IPS-11a (cell line): Measurements from ENCODE around the gene SVOP.

Experiments used
- H3K4me3 ChIP-seq: one replicate; pipeline ENCODE4 v1.5.1; 2013; ENCODE audit warnings: low read depth, low read length, control low read depth

SVOP gene

DNA sequence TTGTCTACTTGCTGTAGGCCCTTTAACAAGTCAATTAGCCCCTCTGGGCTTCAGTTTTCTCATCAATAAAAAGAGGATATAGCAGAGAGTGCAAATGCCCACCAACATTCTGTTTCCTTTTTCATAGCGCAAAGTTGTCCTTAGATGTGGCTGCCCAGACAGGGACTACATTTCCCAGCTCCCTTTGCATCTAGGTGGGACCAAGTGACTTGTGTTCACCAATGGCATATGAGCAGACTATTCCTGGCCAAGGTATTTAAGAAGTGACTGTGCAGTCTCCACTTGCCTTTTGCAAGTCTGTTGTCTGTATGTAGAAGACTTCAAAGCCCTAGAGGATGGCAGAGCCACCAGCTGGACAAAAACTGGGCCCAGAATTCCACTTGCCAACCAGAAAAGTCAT, 81.3 kb downstream of the SVOP start:
- no peak overlapping the region for H3K4me3 ChIP-seq

DNA sequence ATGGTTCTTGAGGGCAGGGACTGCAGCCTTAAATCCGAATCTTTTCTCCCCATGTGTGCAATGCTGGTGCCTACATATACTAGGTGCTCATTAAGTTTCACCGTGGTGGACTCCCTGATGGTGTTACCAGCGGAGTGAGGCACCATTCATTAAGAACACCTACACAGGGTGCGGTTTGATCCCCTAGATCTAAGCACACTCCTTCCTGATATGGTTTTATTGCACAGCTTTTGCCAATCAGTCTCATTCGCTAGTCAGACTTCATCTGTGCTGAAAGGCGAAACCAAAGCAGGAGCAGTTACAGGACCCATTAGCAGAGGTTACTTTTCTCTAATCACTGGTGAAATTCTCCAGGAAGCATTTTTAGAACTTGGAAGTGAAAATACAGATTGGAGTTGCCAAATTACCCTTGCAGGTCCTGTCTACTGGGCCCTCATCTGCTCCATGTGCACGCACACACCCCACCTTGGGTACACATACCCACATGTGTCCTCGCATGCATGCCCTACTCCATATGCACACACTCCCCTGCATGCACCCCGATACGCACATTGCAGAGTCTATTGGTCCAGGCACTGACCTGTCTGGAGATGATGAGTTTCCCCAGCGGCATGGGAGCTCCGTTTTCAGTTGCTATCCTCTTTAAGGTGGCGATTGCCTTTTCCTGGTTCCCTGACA, 82.5 kb downstream of the SVOP start:
- no peak overlapping the region for H3K4me3 ChIP-seq

- no peak overlapping the region for H3K4me3 ChIP-seq
These were observed 85.6 kb downstream of the SVOP start for GRCh38 chr12:108935159-108935763.

DNA sequence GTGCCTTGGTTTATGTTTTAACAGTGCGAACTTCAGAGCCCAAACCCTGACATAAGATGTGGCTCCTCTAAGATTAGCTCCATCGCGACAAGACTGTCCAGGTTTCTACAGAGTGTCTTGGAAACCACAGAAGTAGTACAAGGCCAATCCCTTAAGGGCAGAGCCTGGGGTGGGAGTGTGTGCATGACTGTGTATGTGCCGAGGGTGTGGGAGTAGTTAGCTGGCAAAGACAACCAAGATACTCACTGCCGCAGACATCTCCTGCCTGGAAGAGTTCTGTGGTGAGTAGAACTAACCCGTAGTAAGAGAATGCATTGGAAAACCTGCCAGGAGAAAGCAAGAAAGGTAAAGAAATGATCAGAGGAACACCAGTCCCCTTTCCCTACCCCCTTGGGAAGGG, 86.9 kb downstream of the SVOP start:
- H3K4me3 ChIP-seq, result no peak overlapping the region

DNA sequence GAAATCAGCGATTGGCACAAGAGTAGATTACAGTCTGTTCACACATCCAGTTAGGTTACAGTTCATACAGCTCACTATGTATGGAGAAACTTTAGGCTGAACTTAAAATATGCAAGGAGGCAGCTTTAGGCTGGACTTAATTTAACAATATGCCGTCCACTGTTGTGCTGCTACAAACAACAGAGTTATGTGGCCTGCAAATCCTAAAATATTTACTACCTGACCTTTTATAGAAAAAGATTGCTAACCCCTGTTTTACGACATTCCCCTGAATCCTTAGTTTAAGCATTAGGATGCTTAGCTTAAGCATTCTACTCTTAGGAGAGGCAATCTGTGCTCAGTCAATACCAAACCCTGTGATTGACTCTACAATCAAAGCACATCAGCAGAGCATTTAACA, 90.1 kb downstream of the SVOP start:
- H3K4me3 ChIP-seq, result no peak overlapping the region

DNA sequence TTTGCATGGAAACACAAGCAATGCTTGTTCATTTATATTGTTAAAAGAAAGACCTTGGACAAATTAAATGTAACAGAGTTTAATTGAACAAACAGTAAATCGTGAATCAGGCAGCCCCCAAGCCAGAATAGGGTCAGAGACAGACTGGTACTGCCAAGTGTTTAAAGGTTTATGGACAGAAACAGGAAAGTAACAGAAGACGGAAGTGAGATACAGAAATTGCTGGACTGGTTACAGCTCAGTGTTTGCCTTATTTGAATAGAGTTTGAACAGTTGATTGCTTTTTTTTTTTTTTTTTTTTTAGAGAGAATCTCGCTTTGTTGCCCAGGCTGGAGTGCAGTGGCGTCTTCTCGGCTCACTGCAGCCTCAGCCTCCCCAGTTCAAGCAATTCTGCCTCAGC, 90.7 kb downstream of the SVOP start:
- H3K4me3 ChIP-seq, result no peak overlapping the region

GRCh38 chr12:108928695-108929094, 92.2 kb downstream of the SVOP start:
- H3K4me3 ChIP-seq, result no peak overlapping the region

DNA sequence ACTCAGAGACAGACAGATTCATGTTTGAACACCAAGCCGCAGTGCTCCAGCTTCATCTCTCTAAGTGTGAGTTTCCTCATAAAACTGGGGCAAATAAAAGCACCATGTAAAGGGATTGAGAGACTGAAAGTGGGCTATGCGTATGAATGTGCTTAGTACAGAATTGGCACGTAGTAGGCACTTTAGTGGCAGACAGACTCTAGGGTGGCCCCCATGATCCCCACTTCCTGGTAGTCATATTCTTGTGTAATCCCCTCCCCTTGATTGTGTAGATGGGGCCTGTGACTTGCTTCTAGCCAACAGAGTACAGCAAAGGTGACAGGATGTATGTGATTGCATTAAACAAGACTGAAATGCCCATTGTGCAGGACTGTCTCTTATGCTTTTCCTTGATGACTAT, 98.0 kb downstream of the SVOP start:
- H3K4me3 ChIP-seq, result no peak overlapping the region

DNA sequence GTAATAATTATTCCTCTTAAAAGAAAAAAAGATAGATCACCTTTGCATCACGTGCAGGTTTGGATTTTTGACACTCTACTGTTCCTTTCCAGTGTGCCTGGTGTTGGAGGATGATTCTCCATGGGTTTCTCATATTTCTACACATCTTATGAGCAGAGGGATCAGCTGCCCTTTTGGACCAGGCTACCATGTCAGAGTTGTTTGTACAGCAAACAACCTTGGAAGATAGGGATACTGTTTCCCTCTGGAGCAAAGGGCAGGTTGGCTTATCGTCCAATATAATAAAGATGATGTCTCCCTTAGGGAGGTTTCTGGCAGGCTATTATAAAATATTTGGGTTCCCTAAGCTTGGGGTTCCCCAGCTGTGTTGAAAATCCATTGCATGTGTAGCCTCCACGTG, 98.9 kb downstream of the SVOP start:
- H3K4me3 ChIP-seq, result no peak overlapping the region

DNA sequence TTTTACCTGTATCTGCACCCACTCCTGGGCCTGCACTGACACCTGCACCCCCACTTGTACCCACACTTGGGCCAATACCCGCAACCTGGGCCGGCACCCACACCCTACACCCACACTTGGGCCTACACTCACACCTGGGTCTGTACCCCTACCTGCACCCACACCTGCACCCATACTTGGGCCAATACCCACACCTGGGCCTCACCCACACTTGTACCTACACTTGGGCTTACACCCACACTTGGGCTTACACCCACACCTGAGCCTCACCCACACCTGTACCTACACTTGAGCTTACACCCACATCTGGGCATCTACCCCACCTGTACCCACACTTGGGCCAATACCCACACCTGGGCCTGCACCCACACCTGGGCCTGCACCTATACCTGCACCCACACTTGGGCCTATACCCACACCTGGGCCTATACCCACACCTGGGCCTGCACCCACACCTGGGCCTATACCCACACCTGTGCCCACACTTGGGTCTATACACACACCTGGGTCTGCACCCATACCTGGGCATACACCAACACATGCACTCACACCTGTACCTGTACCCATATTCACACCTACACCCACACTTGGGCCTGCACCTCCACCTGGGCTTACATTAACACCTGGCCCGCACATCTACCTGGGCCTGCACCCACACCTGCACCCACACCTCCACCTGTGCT, 101.8 kb downstream of the SVOP start:
- no peak overlapping the region for H3K4me3 ChIP-seq

GRCh38 chr12:108918206-108918605, 102.7 kb downstream of the SVOP start:
- no peak overlapping the region for H3K4me3 ChIP-seq

- no peak overlapping the region for H3K4me3 ChIP-seq
These were observed 104.5 kb downstream of the SVOP start for GRCh38 chr12:108916336-108916735.

DNA sequence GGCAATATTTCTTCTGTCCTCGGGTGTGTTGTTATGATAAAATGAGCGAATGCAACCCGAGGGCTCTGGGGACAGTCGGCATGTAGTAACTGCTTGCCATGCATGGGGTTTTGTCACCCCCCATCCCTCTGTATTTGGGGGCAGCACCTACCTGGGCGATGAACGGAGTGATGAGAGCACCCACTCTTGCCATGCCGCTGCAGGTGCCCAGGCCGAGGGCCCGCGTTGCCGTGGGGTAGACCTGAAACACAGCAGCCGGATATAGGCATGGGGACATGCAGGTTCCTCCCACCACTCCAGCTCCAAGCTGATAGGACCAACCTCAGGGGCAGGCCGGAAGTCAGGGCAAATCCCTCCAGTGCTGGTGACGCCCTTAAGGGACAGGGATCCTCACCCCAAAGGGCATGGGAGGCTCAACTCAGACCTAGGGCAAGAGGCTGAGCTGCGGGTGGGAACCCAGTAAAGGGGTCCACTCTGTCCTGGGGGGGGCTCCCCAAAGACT, 105.2 kb downstream of the SVOP start:
- H3K4me3 ChIP-seq, result no peak overlapping the region

DNA sequence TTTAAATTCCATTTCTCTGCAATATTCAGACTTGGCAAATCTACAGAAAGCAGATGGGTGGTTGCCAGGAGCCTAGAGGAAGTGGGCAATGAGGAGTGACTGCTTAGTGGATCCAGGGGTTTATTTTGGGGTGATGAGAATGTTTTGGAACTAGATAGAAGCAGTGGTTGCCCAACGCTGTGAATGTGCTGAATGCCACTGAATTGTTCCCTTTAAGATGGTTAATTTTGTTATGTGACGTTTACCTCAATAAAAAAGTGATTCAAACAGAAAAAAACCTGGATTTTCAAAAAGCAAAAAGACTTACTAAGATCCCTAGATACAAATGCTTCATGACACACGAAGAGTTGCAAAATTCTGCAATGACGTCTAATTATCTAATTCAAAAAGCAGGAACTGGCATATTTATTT, 106.7 kb downstream of the SVOP start:
- no peak overlapping the region for H3K4me3 ChIP-seq

GRCh38 chr12:108912361-108912760, 108.5 kb downstream of the SVOP start:
- H3K4me3 ChIP-seq, result no peak overlapping the region

- H3K4me3 ChIP-seq, result no peak overlapping the region
These were observed 109.0 kb downstream of the SVOP start for GRCh38 chr12:108911915-108912314.

GRCh38 chr12:108910336-108910735, 110.5 kb downstream of the SVOP start:
- H3K4me3 ChIP-seq, result no peak overlapping the region

- no peak overlapping the region for H3K4me3 ChIP-seq
These were observed 113.0 kb downstream of the SVOP start for GRCh38 chr12:108907839-108908351.

GRCh38 chr12:108906971-108907370, 113.9 kb downstream of the SVOP start:
- H3K4me3 ChIP-seq, result no peak overlapping the region

DNA sequence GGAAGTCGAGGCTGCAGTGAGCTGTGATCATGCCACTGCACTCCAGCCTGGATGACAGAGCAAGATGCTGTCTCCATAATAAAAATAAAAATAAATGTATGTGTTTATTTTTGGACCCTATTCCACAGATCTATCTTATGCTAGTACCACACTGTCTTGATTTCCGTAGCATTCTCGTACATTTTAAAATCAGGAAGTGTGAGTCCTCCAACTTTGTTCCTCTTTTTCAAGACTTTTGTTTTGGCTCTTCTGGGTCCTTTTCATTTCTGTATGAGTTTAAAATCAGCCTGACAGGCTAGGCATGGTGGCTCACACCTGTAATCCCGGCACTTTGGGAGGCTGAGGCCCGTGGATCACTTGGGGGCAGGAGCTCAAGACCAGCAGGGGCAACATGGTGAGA, 115.1 kb downstream of the SVOP start:
- H3K4me3 ChIP-seq, result no peak overlapping the region

- no peak overlapping the region for H3K4me3 ChIP-seq
These were observed 121.7 kb downstream of the SVOP start for GRCh38 chr12:108899145-108899544.

DNA sequence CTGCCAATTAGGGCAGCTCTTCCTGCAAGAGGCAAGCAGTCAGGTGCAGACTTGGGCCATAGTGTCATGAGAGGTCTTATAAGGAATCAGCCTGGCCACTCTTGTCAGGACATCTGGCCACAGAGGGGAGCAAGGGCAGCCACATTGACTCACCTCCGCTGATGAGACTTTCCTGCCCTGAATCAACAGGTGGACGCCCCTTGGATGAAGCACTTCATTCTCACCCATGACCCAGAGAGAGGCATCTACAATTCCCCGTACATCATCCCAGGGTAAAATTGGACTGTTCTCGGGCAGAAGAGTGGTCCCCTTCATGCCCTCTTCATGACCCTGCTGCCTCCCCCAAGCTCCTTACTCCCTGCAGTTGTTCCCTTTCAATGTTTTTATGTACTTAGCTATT, 124.1 kb downstream of the SVOP start:
- no peak overlapping the region for H3K4me3 ChIP-seq
